Panc1 (cell line): Measurements from ENCODE around the gene SCLY. TPM values are rescaled to one million over a fixed set of nuclear protein-coding genes. Genes with fewer than 3 reads are reported as not detected.

Source experiments
- ATAC-seq: fragments of 200-7000 bp; cut with Tn5 transposase; 2 replicates; pipeline ENCODE4 v1.9.1; 2020; ENCODE audit warnings: mild to moderate bottlenecking, moderate library complexity
- BruUV-seq: library from RNA; stranded (reverse); fragments of 400-500 nt; replicated peaks from 2 replicates; lab custom pipeline; 2021; lab: Mats Ljungman, UMichigan
- CTCF ChIA-PET: fragments of 300-600 bp; sonication (Branson Sonifier 250); formaldehyde crosslinking; loops from one replicate; lab custom pipeline; 2022; ENCODE audit warnings: antibody characterized with exemption; lab: Charles Lee
- POLR2A ChIA-PET: fragments of 300-600 bp; sonication (Branson Sonifier 250); formaldehyde crosslinking; loops from one replicate; lab custom pipeline; 2022; ENCODE audit warnings: antibody characterized with exemption; lab: Charles Lee
- DNase-seq: peaks from one replicate; pipeline ENCODE4 v3.0.0-alpha.2; 2010; ENCODE audit warnings: low read depth, low spot score
- H3K27ac ChIP-seq: 2 replicates; pipeline ENCODE4 v1.5.1; 2011; ENCODE audit warnings: mild to moderate bottlenecking, low read length, inconsistent platforms
- H3K27me3 ChIP-seq: fragments of 200-500 bp; sonication (Bioruptor generic); 2 replicates; pipeline ENCODE4 v1.6.0; 2014; ENCODE audit warnings: low read length, inconsistent platforms; ENCODE audit not compliant: control insufficient read depth, insufficient read depth
- H3K36me3 ChIP-seq: fragments of 200-500 bp; sonication (Bioruptor generic); 2 replicates; pipeline ENCODE4 v1.5.1; 2014; ENCODE audit warnings: inconsistent platforms, mild to moderate bottlenecking, low read length, moderate library complexity; ENCODE audit not compliant: control insufficient read depth, insufficient read depth
- H3K4me1 ChIP-seq: 2 replicates; pipeline ENCODE4 v1.5.1; 2011; ENCODE audit warnings: inconsistent platforms, mild to moderate bottlenecking, low read length, moderate library complexity; ENCODE audit not compliant: control insufficient read depth, insufficient read depth
- H3K4me3 ChIP-seq, 2 experiments: 2 replicates each; pipeline ENCODE4 v1.5.1; 2011 to 2012; ENCODE audit warnings: low read depth in 2 of 2, low read length in 2 of 2, mild to moderate bottlenecking in 2 of 2, inconsistent platforms in 1 of 2, moderate library complexity in 1 of 2
- H3K9me3 ChIP-seq: fragments of 200-500 bp; sonication (Bioruptor generic); 2 replicates; pipeline ENCODE4 v1.5.1; 2014; ENCODE audit warnings: low read depth, mild to moderate bottlenecking, inconsistent platforms, low read length, moderate library complexity; ENCODE audit not compliant: control insufficient read depth, insufficient read depth
- CTCF ChIP-seq: fragments of 450-650 bp; IDR thresholded peaks from 2 replicates; pipeline ENCODE4 v1.5.1; 2017; ENCODE audit warnings: mild to moderate bottlenecking
- POLR2AphosphoS5 ChIP-seq: IDR thresholded peaks from 2 replicates; pipeline ENCODE4 v1.6.1; 2012; ENCODE audit warnings: mild to moderate bottlenecking, low read depth, low read length, moderate library complexity
- REST ChIP-seq, 2 experiments: IDR thresholded peaks; 2 replicates each; pipeline ENCODE4 v1.6.1; 2011 to 2012; ENCODE audit warnings: low read depth in 2 of 2, control low read depth in 1 of 2, low read length in 1 of 2, mild to moderate bottlenecking in 1 of 2, moderate library complexity in 1 of 2; ENCODE audit not compliant: insufficient read depth in 1 of 2
- SIN3A ChIP-seq: IDR thresholded peaks from 2 replicates; pipeline ENCODE4 v1.6.1; 2012; ENCODE audit warnings: low read depth, mild to moderate bottlenecking, low read length, moderate library complexity, borderline replicate concordance; ENCODE audit not compliant: insufficient read depth
- TCF7L2 ChIP-seq: IDR thresholded peaks from 2 replicates; pipeline ENCODE4 v1.6.1; 2011; ENCODE audit warnings: mild to moderate bottlenecking, low read depth, low read length, inconsistent platforms
- in situ Hi-C: cut with HindIII; loops from 2 replicates; pipeline ENCODE4 v1.10.0; 2016; ENCODE audit warnings: low sequenced_read_pairs, low pct_unique_long_range_greater_than_20kb
- intact Hi-C: fragments of 100-400 bp; cut with micrococcal nuclease; formaldehyde crosslinking; loops from one replicate; pipeline ENCODE4 v1.10.0; 2022; ENCODE audit not compliant: unreplicated experiment
- total RNA-seq: library from RNA; stranded (reverse); gene quantifications from one replicate; pipeline ENCODE4 v1.2.1, GENCODE V29; 2021; ENCODE audit not compliant: unreplicated experiment

Gene SCLY
- total RNA-seq, 1 experiment from 2014 or later, result 31.4 TPM

DNA sequence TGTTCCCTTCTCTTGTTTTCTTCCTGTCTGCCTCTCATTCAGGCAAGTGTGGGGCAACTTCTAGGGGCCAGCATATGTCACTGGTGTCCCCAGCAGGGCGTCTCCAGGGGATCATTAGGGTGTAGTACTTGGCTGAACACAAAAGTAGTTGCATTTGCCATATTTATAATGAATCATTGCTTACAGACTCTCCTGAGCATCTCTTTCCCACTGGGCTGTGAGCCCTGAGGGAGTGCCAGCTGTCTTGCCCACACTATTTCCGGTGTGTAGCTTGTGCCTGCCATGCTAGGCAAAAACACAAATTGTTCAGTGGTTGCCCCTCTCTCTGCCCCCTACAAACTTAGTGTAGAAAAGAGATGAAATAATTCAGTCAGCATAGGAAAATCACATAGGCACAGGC lies 40.8 kb upstream of the SCLY start:
- no peaks in the 10 kb centered on the region for H3K4me1 ChIP-seq
- no peaks in the 10 kb centered on the region for H3K27me3 ChIP-seq
- no peak overlapping the region for H3K27ac ChIP-seq
- H3K36me3 ChIP-seq, result no peaks in the 10 kb centered on the region
- DNase-seq, result no peak
- no peak for ATAC-seq
- intact Hi-C loops (no loop called here), in situ Hi-C loops (no loop called here)
- H3K9me3 ChIP-seq, result no peaks in the 10 kb centered on the region
- no TSS peak for BruUV-seq
- H3K4me3 ChIP-seq, result no peak overlapping the region
- POLR2A ChIA-PET, result no interaction called here
- CTCF ChIA-PET, result no interaction called here
- no peak for TF ChIP-seq TCF7L2
- TF ChIP-seq POLR2AphosphoS5, result no peak
- no peak for TF ChIP-seq REST (IDR thresholded peaks at IDR 0.05; ENCODE audit: insufficient read depth in 1 of 2, low read depth in 2 of 2, low read length in 1 of 2)
- no peak for TF ChIP-seq SIN3A
- TF ChIP-seq CTCF, result no peak

DNA sequence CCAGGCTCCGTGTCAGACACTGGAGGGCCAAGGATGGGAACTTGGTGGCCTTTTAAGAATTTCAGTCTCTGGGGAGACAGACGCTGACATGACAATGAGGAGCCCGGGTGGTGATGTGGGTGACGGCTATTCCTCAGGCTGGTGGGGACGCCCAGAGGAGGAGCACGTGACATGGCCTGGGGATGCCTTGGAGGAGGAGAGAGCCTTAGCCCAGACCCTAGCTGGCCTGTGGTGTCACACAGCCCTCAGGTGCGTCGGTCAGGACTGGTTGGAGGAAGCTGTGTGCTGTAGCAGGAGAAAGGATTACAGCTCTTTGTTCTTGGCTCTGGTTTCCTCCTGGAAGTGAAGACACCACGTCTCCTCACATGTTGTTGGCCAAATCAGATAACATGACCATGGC lies 40.0 kb upstream of the SCLY start:
- CTCF ChIA-PET, result no interaction called here
- H3K4me1 ChIP-seq, result no peaks in the 10 kb centered on the region
- TF ChIP-seq SIN3A, result no peak
- no peak for TF ChIP-seq TCF7L2
- no peak for TF ChIP-seq REST (IDR thresholded peaks at IDR 0.05; ENCODE audit: insufficient read depth in 1 of 2, low read depth in 2 of 2, low read length in 1 of 2)
- TF ChIP-seq CTCF, result no peak
- TF ChIP-seq POLR2AphosphoS5, result no peak
- H3K27me3 ChIP-seq, result no peaks in the 10 kb centered on the region
- H3K4me3 ChIP-seq, result no peak overlapping the region
- ATAC-seq (no peak), DNase-seq (no peak)
- in situ Hi-C loops, result no loop called here
- BruUV-seq, result no TSS peak
- no peaks in the 10 kb centered on the region for H3K36me3 ChIP-seq
- POLR2A ChIA-PET, result no interaction called here
- no peak overlapping the region for H3K27ac ChIP-seq
- H3K9me3 ChIP-seq, result no peaks in the 10 kb centered on the region
- intact Hi-C loops, result no loop called here
